Neural progenitor cell (in vitro differentiated cells): ENCODE measurements around the gene PDGFC. TPM values are rescaled to one million over a fixed set of nuclear protein-coding genes. Genes with fewer than 3 reads are reported as not detected.

Experiments used
- DNase-seq: peaks from one replicate; pipeline ENCODE4 v3.0.0-alpha.2; 2016; ENCODE audit warnings: low spot score
- H2AFZ ChIP-seq: fragments of 200-600 bp; sonication (generic); replicated peaks from 2 replicates; pipeline ENCODE4 v1.6.1; 2016; ENCODE audit warnings: antibody characterized with exemption
- H3F3A ChIP-seq: fragments of 200-600 bp; sonication (generic); 2 replicates; pipeline ENCODE4 v1.6.1; 2016; ENCODE audit warnings: antibody characterized with exemption, low read depth
- H3K27ac ChIP-seq: fragments of 200-600 bp; sonication (generic); 2 replicates; pipeline ENCODE4 v1.5.1; 2016; ENCODE audit warnings: mild to moderate bottlenecking
- H3K27me3 ChIP-seq: fragments of 200-600 bp; sonication (generic); 2 replicates; pipeline ENCODE4 v1.6.1; 2016; ENCODE audit warnings: mild to moderate bottlenecking, moderate library complexity
- H3K36me3 ChIP-seq: fragments of 200-600 bp; sonication (generic); 2 replicates; pipeline ENCODE4 v1.5.1; 2016
- H3K4me1 ChIP-seq: fragments of 200-600 bp; sonication (generic); 2 replicates; pipeline ENCODE4 v1.6.1; 2016; ENCODE audit warnings: mixed run types
- H3K4me2 ChIP-seq: fragments of 200-600 bp; sonication (generic); 2 replicates; pipeline ENCODE4 v1.6.1; 2016
- H3K4me3 ChIP-seq: fragments of 200-600 bp; sonication (generic); 2 replicates; pipeline ENCODE4 v1.5.1; 2016
- H3K79me2 ChIP-seq: fragments of 200-600 bp; sonication (generic); 2 replicates; pipeline ENCODE4 v1.6.1; 2016; ENCODE audit warnings: low read depth
- H3K9ac ChIP-seq: fragments of 200-600 bp; sonication (generic); 2 replicates; pipeline ENCODE4 v1.6.1; 2016
- H3K9me3 ChIP-seq: fragments of 200-600 bp; sonication (generic); 2 replicates; pipeline ENCODE4 v1.5.1; 2016; ENCODE audit warnings: low read depth
- H4K20me1 ChIP-seq: fragments of 200-600 bp; sonication (generic); 2 replicates; pipeline ENCODE4 v1.6.1; 2016; ENCODE audit warnings: low read depth
- H3K27ac Mint-ChIP-seq: 3 replicates; pipeline ENCODE4 v1.8.0; 2021; ENCODE audit warnings: mixed read lengths
- H3K27me3 Mint-ChIP-seq: 2 replicates; pipeline ENCODE4 v1.8.0; 2022; ENCODE audit warnings: low read depth, mild to moderate bottlenecking, inconsistent platforms, moderate library complexity, mixed read lengths; ENCODE audit not compliant: insufficient read depth
- H3K36me3 Mint-ChIP-seq: 3 replicates; pipeline ENCODE4 v1.8.0; 2021; ENCODE audit warnings: mixed read lengths
- H3K4me1 Mint-ChIP-seq: 3 replicates; pipeline ENCODE4 v1.8.0; 2021; ENCODE audit warnings: mixed read lengths
- H3K4me3 Mint-ChIP-seq: 3 replicates; pipeline ENCODE4 v1.8.0; 2021; ENCODE audit warnings: mild to moderate bottlenecking, moderate library complexity, mixed read lengths
- H3K9me3 Mint-ChIP-seq: 3 replicates; pipeline ENCODE4 v1.8.0; 2020; ENCODE audit warnings: mixed read lengths
- EZH2 ChIP-seq: fragments of 200-600 bp; sonication (generic); IDR thresholded peaks from 2 replicates; pipeline ENCODE4 v1.6.1; 2017; ENCODE audit warnings: antibody characterized with exemption, mild to moderate bottlenecking, moderate library complexity
- EZH2phosphoT487 ChIP-seq: fragments of 200-600 bp; sonication (generic); IDR thresholded peaks from 2 replicates; pipeline ENCODE4 v1.6.1; 2017; ENCODE audit warnings: antibody characterized with exemption
- total RNA-seq: library from RNA; depleted of rRNA; stranded (reverse); fragments of >200 nt; gene quantifications from 2 replicates; pipeline ENCODE4 v1.2.3, GENCODE V29; 2015; ENCODE audit warnings: low replicate concordance
- TF ChIP-seq, protein P1 (sequence below): fragments of 200-600 bp; sonication (generic); IDR thresholded peaks from 2 replicates; pipeline ENCODE4 v1.5.1; 2017; ENCODE audit warnings: antibody characterized with exemption, mild to moderate bottlenecking

PDGFC gene
- total RNA-seq, 1 donor from 2014 or later: 4.7 TPM

DNA sequence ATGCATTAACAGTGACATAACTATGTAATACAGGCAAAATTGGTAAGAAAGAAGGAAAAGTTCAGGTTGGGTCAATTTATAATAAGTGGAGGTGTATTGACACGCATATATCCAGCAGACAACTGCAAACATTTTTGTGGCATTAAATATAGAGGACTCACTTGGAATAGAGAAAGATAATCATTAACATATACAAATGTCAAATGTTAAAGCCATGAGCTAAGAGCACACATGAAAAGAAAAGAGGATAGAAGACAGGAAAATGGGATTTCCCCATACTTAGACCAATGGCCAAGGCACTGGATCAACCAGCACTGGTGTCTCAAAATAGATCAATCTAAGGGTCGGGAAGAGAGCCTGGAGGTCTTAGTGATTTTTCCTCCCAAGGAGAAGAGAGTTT is 187.6 kb downstream of the PDGFC start:
- H4K20me1 ChIP-seq: no peaks in the 10 kb centered on the region
- no peak overlapping the region for H3K4me2 ChIP-seq
- H3K79me2 ChIP-seq: no peaks in the 10 kb centered on the region
- Mint-ChIP-seq H3K27ac (no peak overlapping the region), H3K36me3 (peaks cover 7% of the 10 kb centered on the region), H3K4me3 (no peak overlapping the region), H3K27me3 (no peaks in the 10 kb centered on the region), H3K4me1 (no peaks in the 10 kb centered on the region), H3K9me3 (no peaks in the 10 kb centered on the region)
- TF ChIP-seq, protein P1, sequence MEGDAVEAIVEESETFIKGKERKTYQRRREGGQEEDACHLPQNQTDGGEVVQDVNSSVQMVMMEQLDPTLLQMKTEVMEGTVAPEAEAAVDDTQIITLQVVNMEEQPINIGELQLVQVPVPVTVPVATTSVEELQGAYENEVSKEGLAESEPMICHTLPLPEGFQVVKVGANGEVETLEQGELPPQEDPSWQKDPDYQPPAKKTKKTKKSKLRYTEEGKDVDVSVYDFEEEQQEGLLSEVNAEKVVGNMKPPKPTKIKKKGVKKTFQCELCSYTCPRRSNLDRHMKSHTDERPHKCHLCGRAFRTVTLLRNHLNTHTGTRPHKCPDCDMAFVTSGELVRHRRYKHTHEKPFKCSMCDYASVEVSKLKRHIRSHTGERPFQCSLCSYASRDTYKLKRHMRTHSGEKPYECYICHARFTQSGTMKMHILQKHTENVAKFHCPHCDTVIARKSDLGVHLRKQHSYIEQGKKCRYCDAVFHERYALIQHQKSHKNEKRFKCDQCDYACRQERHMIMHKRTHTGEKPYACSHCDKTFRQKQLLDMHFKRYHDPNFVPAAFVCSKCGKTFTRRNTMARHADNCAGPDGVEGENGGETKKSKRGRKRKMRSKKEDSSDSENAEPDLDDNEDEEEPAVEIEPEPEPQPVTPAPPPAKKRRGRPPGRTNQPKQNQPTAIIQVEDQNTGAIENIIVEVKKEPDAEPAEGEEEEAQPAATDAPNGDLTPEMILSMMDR: no peak
- TF ChIP-seq EZH2 (no peak), EZH2phosphoT487 (no peak)
- H3K27me3 ChIP-seq: no peaks in the 10 kb centered on the region
- no peak overlapping the region for H3K27ac ChIP-seq
- no peak overlapping the region for H2AFZ ChIP-seq
- no peak overlapping the region for H3K4me3 ChIP-seq
- DNase-seq: no peak
- H3K9me3 ChIP-seq: no peaks in the 10 kb centered on the region
- no peaks in the 10 kb centered on the region for H3K36me3 ChIP-seq
- no peak overlapping the region for H3K9ac ChIP-seq
- H3K4me1 ChIP-seq: no peaks in the 10 kb centered on the region
- H3F3A ChIP-seq: no peaks in the 10 kb centered on the region

DNA sequence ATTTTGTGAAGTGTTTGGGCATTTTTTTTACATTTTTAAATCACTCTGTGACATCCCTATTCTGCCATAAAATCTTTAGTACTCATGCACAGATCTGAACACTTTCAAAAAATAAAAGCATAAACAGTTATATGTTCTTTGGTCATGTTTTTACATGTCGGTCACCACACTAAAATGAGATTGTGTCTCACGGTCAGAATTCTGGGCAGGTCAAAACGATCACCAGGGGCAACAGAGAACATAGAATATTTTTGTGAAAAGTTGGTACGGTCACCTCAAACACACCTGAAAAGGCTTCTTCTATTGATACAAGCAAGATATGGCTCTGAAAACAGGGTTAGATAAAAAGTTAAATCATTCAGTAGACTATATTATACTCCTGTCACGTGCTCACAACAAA is 189.1 kb downstream of the PDGFC start:
- Mint-ChIP-seq H3K27me3 (no peaks in the 10 kb centered on the region), H3K27ac (no peak overlapping the region), H3K4me3 (no peak overlapping the region), H3K36me3 (peaks cover 7% of the 10 kb centered on the region), H3K4me1 (no peaks in the 10 kb centered on the region), H3K9me3 (no peaks in the 10 kb centered on the region)
- H3K27ac ChIP-seq: no peak overlapping the region
- H3K79me2 ChIP-seq: no peaks in the 10 kb centered on the region
- TF ChIP-seq, protein P1: no peak
- TF ChIP-seq EZH2 (no peak), EZH2phosphoT487 (no peak)
- no peaks in the 10 kb centered on the region for H3K4me1 ChIP-seq
- no peak overlapping the region for H2AFZ ChIP-seq
- no peaks in the 10 kb centered on the region for H4K20me1 ChIP-seq
- no peaks in the 10 kb centered on the region for H3K27me3 ChIP-seq
- H3K4me3 ChIP-seq: no peak overlapping the region
- H3F3A ChIP-seq: no peaks in the 10 kb centered on the region
- no peak overlapping the region for H3K4me2 ChIP-seq
- no peak for DNase-seq
- no peaks in the 10 kb centered on the region for H3K9me3 ChIP-seq
- H3K36me3 ChIP-seq: no peaks in the 10 kb centered on the region
- H3K9ac ChIP-seq: no peak overlapping the region

DNA sequence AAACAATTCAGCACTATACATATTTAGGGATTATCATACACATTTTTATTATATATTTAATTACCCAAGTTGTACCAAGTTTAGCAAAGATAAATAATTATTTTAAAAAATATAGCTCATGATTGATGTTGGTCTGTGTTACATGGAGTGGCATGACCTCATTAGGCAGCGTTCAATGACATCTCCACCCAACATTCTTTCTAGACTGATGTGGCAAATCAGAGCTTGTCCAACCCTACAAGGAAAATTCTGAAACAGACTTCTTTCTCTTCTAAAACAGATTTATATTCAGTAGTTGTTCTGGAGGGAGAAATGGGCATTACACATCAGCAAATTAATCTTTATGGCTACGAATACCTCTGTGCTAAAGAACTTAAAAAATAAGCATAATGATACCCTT is 189.7 kb downstream of the PDGFC start:
- no peak overlapping the region for H3K4me2 ChIP-seq

More for the DNA sequence above, 189.7 kb downstream of the PDGFC start:
- H3K27me3 Mint-ChIP-seq: no peaks in the 10 kb centered on the region
- no peaks in the 10 kb centered on the region for H3K9me3 ChIP-seq
- no peaks in the 10 kb centered on the region for H3K4me1 Mint-ChIP-seq
- peaks cover 7% of the 10 kb centered on the region for H3K36me3 Mint-ChIP-seq
- no peaks in the 10 kb centered on the region for H3K27me3 ChIP-seq
- no peaks in the 10 kb centered on the region for H3K79me2 ChIP-seq
- H3K4me3 Mint-ChIP-seq: no peak overlapping the region
- no peak for DNase-seq
- no peak overlapping the region for H3K4me3 ChIP-seq
- H3K27ac Mint-ChIP-seq: no peak overlapping the region
- H3K27ac ChIP-seq: no peak overlapping the region
- no peaks in the 10 kb centered on the region for H3K36me3 ChIP-seq
- H2AFZ ChIP-seq: no peak overlapping the region
- TF ChIP-seq EZH2 (no peak), EZH2phosphoT487 (no peak)
- TF ChIP-seq, protein P1: no peak
- H4K20me1 ChIP-seq: no peaks in the 10 kb centered on the region
- no peaks in the 10 kb centered on the region for H3K4me1 ChIP-seq
- no peaks in the 10 kb centered on the region for H3F3A ChIP-seq
- H3K9ac ChIP-seq: no peak overlapping the region
- H3K9me3 Mint-ChIP-seq: no peaks in the 10 kb centered on the region
